ENCODE measurements around the gene SKOR1. TPM values are rescaled to one million over a fixed set of nuclear protein-coding genes. Genes with fewer than 3 reads are reported as not detected.

Gene SKOR1
- total and polyA plus RNA-seq, 2 donors: 0.21 to 0.60 TPM

GRCh38 chr15:67805008-67805665 lies 20.2 kb upstream of the SKOR1 start:
- 86% methylated on average over 17 of the region's 17 CpGs for WGBS
- Histone ChIP-seq H3K4me3 (ENCODE audit: low read depth, low read length) (no peak overlapping the region), H3K4me1 (ENCODE audit: insufficient read depth) (no peaks in the 10 kb centered on the region), H3K27ac (ENCODE audit: low read depth) (no peak overlapping the region), H3K36me3 (ENCODE audit: insufficient read depth) (no peaks in the 10 kb centered on the region)
- no peak for DNase-seq (ENCODE audit: extremely low spot score)

GRCh38 chr15:67805666-67806516 lies 19.4 kb upstream of the SKOR1 start:
- no peak for DNase-seq (ENCODE audit: extremely low spot score)
- 87% methylated on average over 16 of the region's 16 CpGs for WGBS
- Histone ChIP-seq H3K4me3 (ENCODE audit: low read depth, low read length) (no peak overlapping the region), H3K4me1 (ENCODE audit: insufficient read depth) (no peaks in the 10 kb centered on the region), H3K27ac (ENCODE audit: low read depth) (no peak overlapping the region), H3K36me3 (ENCODE audit: insufficient read depth) (no peaks in the 10 kb centered on the region)

GRCh38 chr15:67806536-67806935 lies 18.8 kb upstream of the SKOR1 start:
- no peak for DNase-seq (ENCODE audit: extremely low spot score)
- H3K4me1 ChIP-seq (ENCODE audit: insufficient read depth): no peaks in the 10 kb centered on the region
- WGBS: 96% methylated on average over 18 of the region's 18 CpGs
- no peak overlapping the region for H3K4me3 ChIP-seq (ENCODE audit: low read depth, low read length)
- H3K36me3 ChIP-seq (ENCODE audit: insufficient read depth): no peaks in the 10 kb centered on the region
- no peak overlapping the region for H3K27ac ChIP-seq (ENCODE audit: low read depth)

- WGBS: 96% methylated on average over 5 of the region's 5 CpGs
- Histone ChIP-seq H3K4me1 (ENCODE audit: insufficient read depth) (no peaks in the 10 kb centered on the region), H3K27ac (ENCODE audit: low read depth) (no peak overlapping the region), H3K36me3 (ENCODE audit: insufficient read depth) (no peaks in the 10 kb centered on the region), H3K4me3 (ENCODE audit: low read depth, low read length) (no peak overlapping the region)
- no peak for DNase-seq (ENCODE audit: extremely low spot score)
These were observed 18.2 kb upstream of the SKOR1 start for GRCh38 chr15:67807141-67807540.

GRCh38 chr15:67807836-67808235 lies 17.5 kb upstream of the SKOR1 start:
- H3K27ac ChIP-seq (ENCODE audit: low read depth): no peak overlapping the region
- 95% methylated on average over 7 of the region's 7 CpGs for WGBS
- no peaks in the 10 kb centered on the region for H3K36me3 ChIP-seq (ENCODE audit: insufficient read depth)

GRCh38 chr15:67808821-67809220 lies 16.5 kb upstream of the SKOR1 start:
- no peak for DNase-seq (ENCODE audit: extremely low spot score)
- Histone ChIP-seq H3K36me3 (ENCODE audit: insufficient read depth) (no peaks in the 10 kb centered on the region), H3K4me3 (ENCODE audit: low read depth, low read length) (no peak overlapping the region), H3K4me1 (ENCODE audit: insufficient read depth) (no peaks in the 10 kb centered on the region), H3K27ac (ENCODE audit: low read depth) (no peak overlapping the region)
- 91% methylated on average over 7 of the region's 7 CpGs for WGBS

More at GRCh38 chr15:67807836-67808235, 17.5 kb upstream of the SKOR1 start:
- DNase-seq (ENCODE audit: extremely low spot score): no peak
- H3K4me3 ChIP-seq (ENCODE audit: low read depth, low read length): no peak overlapping the region
- H3K4me1 ChIP-seq (ENCODE audit: insufficient read depth): no peaks in the 10 kb centered on the region

GRCh38 chr15:67809441-67809840 lies 15.9 kb upstream of the SKOR1 start:
- no peaks in the 10 kb centered on the region for H3K4me1 ChIP-seq (ENCODE audit: insufficient read depth)
- no peak overlapping the region for H3K4me3 ChIP-seq (ENCODE audit: low read depth, low read length)
- H3K36me3 ChIP-seq (ENCODE audit: insufficient read depth): no peaks in the 10 kb centered on the region
- WGBS: 92% methylated on average over 5 of the region's 5 CpGs
- H3K27ac ChIP-seq (ENCODE audit: low read depth): no peak overlapping the region
- no peak for DNase-seq (ENCODE audit: extremely low spot score)

GRCh38 chr15:67809866-67810265 lies 15.4 kb upstream of the SKOR1 start:
- Histone ChIP-seq H3K4me1 (ENCODE audit: insufficient read depth) (no peaks in the 10 kb centered on the region), H3K4me3 (ENCODE audit: low read depth, low read length) (no peak overlapping the region), H3K27ac (ENCODE audit: low read depth) (no peak overlapping the region), H3K36me3 (ENCODE audit: insufficient read depth) (no peaks in the 10 kb centered on the region)
- WGBS: 85% methylated on average over 6 of the region's 6 CpGs
- DNase-seq (ENCODE audit: extremely low spot score): no peak

- Histone ChIP-seq H3K36me3 (ENCODE audit: insufficient read depth) (no peaks in the 10 kb centered on the region), H3K4me3 (ENCODE audit: low read depth, low read length) (no peak overlapping the region), H3K4me1 (ENCODE audit: insufficient read depth) (no peaks in the 10 kb centered on the region), H3K27ac (ENCODE audit: low read depth) (no peak overlapping the region)
- WGBS: 69% methylated on average over 11 of the region's 11 CpGs
- DNase-seq (ENCODE audit: extremely low spot score): no peak
These were observed 13.1 kb upstream of the SKOR1 start for GRCh38 chr15:67812241-67812644.

GRCh38 chr15:67813104-67813634 lies 12.1 kb upstream of the SKOR1 start:
- 66% methylated on average over 3 of the region's 3 CpGs for WGBS
- Histone ChIP-seq H3K4me3 (ENCODE audit: low read depth, low read length) (no peak overlapping the region), H3K36me3 (ENCODE audit: insufficient read depth) (no peaks in the 10 kb centered on the region), H3K4me1 (ENCODE audit: insufficient read depth) (no peaks in the 10 kb centered on the region), H3K27ac (ENCODE audit: low read depth) (no peak overlapping the region)
- DNase-seq (ENCODE audit: extremely low spot score): no peak

GRCh38 chr15:67815036-67815592 lies 10.2 kb upstream of the SKOR1 start:
- WGBS: 88% methylated on average over 5 of the region's 5 CpGs
- no peak for DNase-seq (ENCODE audit: extremely low spot score)

GRCh38 chr15:67816668-67817067 lies 8.6 kb upstream of the SKOR1 start:
- Histone ChIP-seq H3K27ac (ENCODE audit: low read depth) (no peak overlapping the region), H3K4me1 (ENCODE audit: insufficient read depth) (no peaks in the 10 kb centered on the region), H3K36me3 (ENCODE audit: insufficient read depth) (no peaks in the 10 kb centered on the region), H3K4me3 (ENCODE audit: low read depth, low read length) (no peak overlapping the region)
- 95% methylated on average over 3 of the region's 3 CpGs for WGBS
- no peak for DNase-seq (ENCODE audit: extremely low spot score)

More at GRCh38 chr15:67815036-67815592, 10.2 kb upstream of the SKOR1 start:
- Histone ChIP-seq H3K4me3 (ENCODE audit: low read depth, low read length) (no peak overlapping the region), H3K36me3 (ENCODE audit: insufficient read depth) (no peaks in the 10 kb centered on the region), H3K4me1 (ENCODE audit: insufficient read depth) (no peaks in the 10 kb centered on the region), H3K27ac (ENCODE audit: low read depth) (no peak overlapping the region)

GRCh38 chr15:67818464-67818863 lies 6.8 kb upstream of the SKOR1 start:
- no peak overlapping the region for H3K4me3 ChIP-seq (ENCODE audit: low read depth, low read length)
- no peak for DNase-seq (ENCODE audit: extremely low spot score)
- WGBS: 77% methylated on average over 3 of the region's 3 CpGs
- H3K36me3 ChIP-seq (ENCODE audit: insufficient read depth): no peaks in the 10 kb centered on the region
- H3K27ac ChIP-seq (ENCODE audit: low read depth): no peak overlapping the region
- H3K4me1 ChIP-seq (ENCODE audit: insufficient read depth): peaks cover 5% of the 10 kb centered on the region

- Histone ChIP-seq H3K36me3 (ENCODE audit: insufficient read depth) (no peaks in the 10 kb centered on the region), H3K27ac (ENCODE audit: low read depth) (no peak overlapping the region), H3K4me3 (ENCODE audit: low read depth, low read length) (no peak overlapping the region), H3K4me1 (ENCODE audit: insufficient read depth) (peaks cover 5% of the 10 kb centered on the region)
- 16% methylated on average over 19 of the region's 19 CpGs for WGBS
- DNase-seq (ENCODE audit: extremely low spot score): no peak
These were observed 5.7 kb upstream of the SKOR1 start for GRCh38 chr15:67819636-67820035.
